Osteocyte (in vitro differentiated cells): ENCODE data around the gene PCDHGB1. TPM values are rescaled to one million over a fixed set of nuclear protein-coding genes. Genes with fewer than 3 reads are reported as not detected.
"Not testable (repeated sequence)": the region's sequence is repeated elsewhere in the genome, so short reads cannot be mapped to it uniquely, and the experiment has no call there.

Experiments
- DNase-seq: peaks from one replicate; pipeline ENCODE4 v3.0.0; 2021; ENCODE audit warnings: mixed read lengths; ENCODE audit not compliant: unreplicated experiment; ENCODE audit errors: extremely low spot score
- H3K27ac Mint-ChIP-seq: one replicate; pipeline ENCODE4 v1.8.0; 2021; ENCODE audit warnings: mild to moderate bottlenecking, mixed read lengths; ENCODE audit not compliant: unreplicated experiment
- H3K27me3 Mint-ChIP-seq: one replicate; pipeline ENCODE4 v1.8.0; 2021; ENCODE audit warnings: mixed read lengths; ENCODE audit not compliant: unreplicated experiment
- H3K36me3 Mint-ChIP-seq: one replicate; pipeline ENCODE4 v1.8.0; 2021; ENCODE audit warnings: mixed read lengths; ENCODE audit not compliant: unreplicated experiment
- H3K4me1 Mint-ChIP-seq: one replicate; pipeline ENCODE4 v1.8.0; 2021; ENCODE audit warnings: mixed read lengths; ENCODE audit not compliant: unreplicated experiment
- H3K4me3 Mint-ChIP-seq: one replicate; pipeline ENCODE4 v1.8.0; 2021; ENCODE audit warnings: mild to moderate bottlenecking, moderate library complexity, mixed read lengths; ENCODE audit not compliant: unreplicated experiment
- H3K9me3 Mint-ChIP-seq: one replicate; pipeline ENCODE4 v1.8.0; 2021; ENCODE audit warnings: mixed read lengths; ENCODE audit not compliant: unreplicated experiment
- CTCF ChIP-seq: fragments of 200-600 bp; sonication (generic); IDR thresholded peaks from 2 replicates; pipeline ENCODE4 v1.5.0; 2021; ENCODE audit warnings: antibody characterized with exemption, mild to moderate bottlenecking, moderate library complexity
- total RNA-seq: library from RNA; stranded (reverse); gene quantifications from 2 replicates; pipeline ENCODE4 v1.2.1, GENCODE V29; 2021

The PCDHGB1 gene
- total RNA-seq, 1 donor from 2014 or later = 1.8 TPM

GRCh38 chr5:141382469-141383294 is 32.8 kb downstream of the PCDHGB1 start, which contains the start of gene PCDHGA7:
PCDHGA7 (plus strand) TSS chr5:141382742; CDS start chr5:141382900, 158 bp downstream.
- Mint-ChIP-seq H3K36me3 (no peaks in the 10 kb centered on the region), H3K4me3 (no peak within 1 kb of the TSS), H3K9me3 (peaks cover 28% of the 10 kb centered on the region), H3K27ac (no peak within 1 kb of the TSS), H3K27me3 (no peaks in the 10 kb centered on the region), H3K4me1 (no peaks in the 10 kb centered on the region)
- no peak for TF ChIP-seq CTCF
- DNase-seq = no peak

GRCh38 chr5:141383345-141383744 is 33.4 kb downstream of the PCDHGB1 start:
- DNase-seq = no peak
- H3K27ac Mint-ChIP-seq = no peak overlapping the region
- no peak for TF ChIP-seq CTCF
- H3K36me3 Mint-ChIP-seq = peaks cover under 1% of the 10 kb centered on the region
- no peak overlapping the region for H3K4me3 Mint-ChIP-seq
- peaks cover 30% of the 10 kb centered on the region for H3K9me3 Mint-ChIP-seq
- H3K4me1 Mint-ChIP-seq = no peaks in the 10 kb centered on the region
- H3K27me3 Mint-ChIP-seq = no peaks in the 10 kb centered on the region

- no peaks in the 10 kb centered on the region for H3K4me1 Mint-ChIP-seq
- H3K4me3 Mint-ChIP-seq = no peak overlapping the region
- H3K27me3 Mint-ChIP-seq = no peaks in the 10 kb centered on the region
- DNase-seq = no peak
- peaks cover 25% of the 10 kb centered on the region for H3K9me3 Mint-ChIP-seq
- no peak overlapping the region for H3K27ac Mint-ChIP-seq
- peaks cover 3% of the 10 kb centered on the region for H3K36me3 Mint-ChIP-seq
- TF ChIP-seq CTCF = no peak
Observed at GRCh38 chr5:141384471-141385267, 34.8 kb downstream of the PCDHGB1 start.

GRCh38 chr5:141387557-141388311 is 37.8 kb downstream of the PCDHGB1 start, which contains the start of gene PCDHGB4:
PCDHGB4 (plus strand) TSS chr5:141387698; CDS start chr5:141387885, 187 bp downstream.
- peak within 1 kb of the TSS; percentile 23 for H3K27ac Mint-ChIP-seq

More at GRCh38 chr5:141387557-141388311, 37.8 kb downstream of the PCDHGB1 start, which contains the start of gene PCDHGB4:
- H3K9me3 Mint-ChIP-seq = peaks cover 34% of the 10 kb centered on the region
- H3K27me3 Mint-ChIP-seq, H3K4me1 Mint-ChIP-seq, DNase-seq, H3K36me3 Mint-ChIP-seq: not testable (repeated sequence)
- peak; percentile 46 for TF ChIP-seq CTCF
- peak within 1 kb of the TSS; percentile 64 for H3K4me3 Mint-ChIP-seq
